Measurements from ENCODE around the gene SERPINA4.

- TF ChIP-seq CTCF (IDR thresholded peaks at IDR 0.05; ENCODE audit: poor library complexity, severe bottlenecking) (no peak), POLR2AphosphoS5 (IDR thresholded peaks at IDR 0.05) (no peak)
Observed at GRCh38 chr14:94617366-94617941, 56.2 kb downstream of the SERPINA4 start.
